ENCODE data around the gene KCNQ1OT1. TPM values are rescaled to one million over a fixed set of nuclear protein-coding genes. Genes with fewer than 3 reads are reported as not detected.

KCNQ1OT1 gene
- total and polyA plus RNA-seq, 7 donors = 0.01 to 0.56 (median 0.30) TPM

- TF ChIP-seq CTCF (IDR thresholded peaks at IDR 0.05) = no peak
- Histone ChIP-seq H3K4me3 (no peak overlapping the region), H3K4me1 (peaks cover 4% of the 10 kb centered on the region), H3K36me3 (ENCODE audit: insufficient read depth in 1 of 2, low read depth in 1 of 2) (no peaks in the 10 kb centered on the region), H3K9me3 (no peaks in the 10 kb centered on the region), H3K27me3 (ENCODE audit: insufficient read depth in 3 of 3, low read length in 2 of 3) (no peaks in the 10 kb centered on the region), H3K27ac (no peak overlapping the region)
- DNase-seq (no peak), ATAC-seq (no peak)
- intact Hi-C loops (cut with DNase I) = no loop called here
- 38 to 55% (median 48%) methylated on average over 1 of the region's 1 CpG for WGBS, 3 donors
Measured at GRCh38 chr11:2678396-2678795, 21.4 kb downstream of the KCNQ1OT1 start.

- H3K4me3 ChIP-seq = no peak overlapping the region
- no peaks in the 10 kb centered on the region for H3K36me3 ChIP-seq (ENCODE audit: insufficient read depth in 1 of 2, low read depth in 1 of 2)
- intact Hi-C loops (cut with DNase I) = no loop called here
- H3K27me3 ChIP-seq (ENCODE audit: insufficient read depth in 3 of 3, low read length in 2 of 3) = no peaks in the 10 kb centered on the region
- no peak for ATAC-seq
- no peaks in the 10 kb centered on the region for H3K9me3 ChIP-seq
- DNase-seq = no peak
- no peak for TF ChIP-seq CTCF (IDR thresholded peaks at IDR 0.05)
- H3K27ac ChIP-seq = no peak overlapping the region
- peaks cover 8% of the 10 kb centered on the region for H3K4me1 ChIP-seq
- 19 to 43% (median 42%) methylated on average over 1 of the region's 1 CpG for WGBS, 3 donors
Measured at GRCh38 chr11:2677127-2677526, 22.7 kb downstream of the KCNQ1OT1 start.

GRCh38 chr11:2675540-2675939 lies 24.3 kb downstream of the KCNQ1OT1 start:
- H3K9me3 ChIP-seq = no peaks in the 10 kb centered on the region
- no peak for ATAC-seq
- TF ChIP-seq CTCF (IDR thresholded peaks at IDR 0.05) = no peak
- no peak overlapping the region for H3K4me3 ChIP-seq
- WGBS, 3 donors = 75 to 84% (median 78%) methylated on average over 7 of the region's 7 CpGs
- intact Hi-C loops (cut with DNase I) = no loop called here
- DNase-seq = no peak
- H3K27ac ChIP-seq = no peak overlapping the region
- peaks cover 8% of the 10 kb centered on the region for H3K4me1 ChIP-seq
- no peaks in the 10 kb centered on the region for H3K36me3 ChIP-seq (ENCODE audit: insufficient read depth in 1 of 2, low read depth in 1 of 2)
- no peaks in the 10 kb centered on the region for H3K27me3 ChIP-seq (ENCODE audit: insufficient read depth in 3 of 3, low read length in 2 of 3)

GRCh38 chr11:2674658-2675131 lies 25.1 kb downstream of the KCNQ1OT1 start:
- peaks cover 8% of the 10 kb centered on the region for H3K4me1 ChIP-seq
- ATAC-seq (peak in 1 of 4 donors; percentile 14), DNase-seq (no peak)
- H3K27ac ChIP-seq = no peak overlapping the region
- H3K4me3 ChIP-seq = no peak overlapping the region
- WGBS, 3 donors = 41 to 65% (median 43%) methylated on average over 8 of the region's 8 CpGs
- TF ChIP-seq CTCF (IDR thresholded peaks at IDR 0.05) = no peak
- no peaks in the 10 kb centered on the region for H3K9me3 ChIP-seq
- no peaks in the 10 kb centered on the region for H3K36me3 ChIP-seq (ENCODE audit: insufficient read depth in 1 of 2, low read depth in 1 of 2)
- H3K27me3 ChIP-seq (ENCODE audit: insufficient read depth in 3 of 3, low read length in 2 of 3) = no peaks in the 10 kb centered on the region
- intact Hi-C loops (cut with DNase I) = no loop called here

GRCh38 chr11:2673871-2674471 lies 25.8 kb downstream of the KCNQ1OT1 start:
- DNase-seq = no peak
- H3K4me1 ChIP-seq = peaks cover 8% of the 10 kb centered on the region
- no peaks in the 10 kb centered on the region for H3K36me3 ChIP-seq (ENCODE audit: insufficient read depth in 1 of 2, low read depth in 1 of 2)
- H3K4me3 ChIP-seq = no peak overlapping the region
- WGBS, 3 donors = 69 to 77% (median 72%) methylated on average over 16 of the region's 16 CpGs
- no peak for TF ChIP-seq CTCF (IDR thresholded peaks at IDR 0.05)
- H3K27me3 ChIP-seq (ENCODE audit: insufficient read depth in 3 of 3, low read length in 2 of 3) = no peaks in the 10 kb centered on the region
- H3K9me3 ChIP-seq = no peaks in the 10 kb centered on the region
- no peak for ATAC-seq
- intact Hi-C loops (cut with DNase I) = no loop called here
- no peak overlapping the region for H3K27ac ChIP-seq

Measured in psoas muscle (tissue), 8 donors.